A549 treated with AZD9567 at 1 μM for 4 hours (cell line): ENCODE results near the gene SPATA45. TPM values are rescaled to one million over a fixed set of nuclear protein-coding genes. Genes with fewer than 3 reads are reported as not detected.

Source experiments
- total RNA-seq: library from RNA; stranded (reverse); fragments of 200-300 nt; extraction: Qiagen RNA extraction; gene quantifications from 5 replicates; pipeline ENCODE4 v1.2.3, GENCODE V29; 2022; ENCODE audit not compliant: insufficient read depth

Gene SPATA45
- not detected in 5 replicates for total RNA-seq

GRCh38 chr1:212847549-212847948, at the start of gene SPATA45:
Gene SPATA45, minus strand, starts transcription at chr1:212847649. Its CDS starts 11,500 bp downstream, at chr1:212836149.

GRCh38 chr1:212857992-212858460, 10.6 kb upstream of the SPATA45 start, which contains the start of gene FLVCR1:
Gene FLVCR1, plus strand, starts transcription at chr1:212858275. Its CDS starts 178 bp downstream, at chr1:212858453.

GRCh38 chr1:212791676-212792395, 55.6 kb downstream of the SPATA45 start, which contains the start of the genes NSL1 and TATDN3:
Gene NSL1, minus strand, starts transcription at chr1:212791777. Its CDS starts 14 bp downstream, at chr1:212791763.
Gene TATDN3, plus strand, starts transcription at chr1:212791894. Its CDS starts 28 bp downstream, at chr1:212791922.

Other genes starting within 250 kb of the SPATA45 start
- 26.3 to 44.1 TPM (median 38.1 TPM) in 5 replicates for gene ATF3, start 238.9 kb downstream of the SPATA45 start, total RNA-seq
- gene BATF3, start 147.8 kb downstream of the SPATA45 start, total RNA-seq: 7.7 to 35.5 TPM (median 31.4 TPM) in 5 replicates
- 28.8 to 44.9 TPM (median 32.4 TPM) in 5 replicates for gene NSL1, start 55.9 kb downstream of the SPATA45 start, total RNA-seq
- gene TATDN3, start 55.8 kb downstream of the SPATA45 start, total RNA-seq: 10.0 to 12.1 TPM (median 11.3 TPM) in 5 replicates
- gene FLVCR1, start 10.6 kb upstream of the SPATA45 start, total RNA-seq: 13.9 to 18.1 TPM (median 15.2 TPM) in 5 replicates
- gene VASH2, start 102.9 kb upstream of the SPATA45 start, total RNA-seq: 1.7 to 5.4 TPM (median 2.8 TPM) in 5 replicates
- gene ANGEL2, start 168.2 kb upstream of the SPATA45 start, total RNA-seq: 17.2 to 20.2 TPM (median 19.2 TPM) in 5 replicates
- gene RPS6KC1, start 203.6 kb upstream of the SPATA45 start, total RNA-seq: 10.3 to 13.8 TPM (median 11.5 TPM) in 5 replicates